Muscle layer of colon (tissue), 2 donors: ENCODE results near the gene AFF3.

Experiments used
- H3K27ac ChIP-seq: one replicate; pipeline ENCODE4 v1.7.0; 2013; ENCODE audit warnings: low read depth, mild to moderate bottlenecking, low read length, moderate library complexity
- H3K27me3 ChIP-seq, 2 donors: one replicate each; pipeline ENCODE4 v1.7.0; 2013; ENCODE audit warnings: low read length in 2 of 2, mild to moderate bottlenecking in 2 of 2; ENCODE audit not compliant: insufficient read depth in 2 of 2, control insufficient read depth in 1 of 2
- H3K36me3 ChIP-seq: one replicate; pipeline ENCODE4 v1.7.0; 2013; ENCODE audit warnings: mild to moderate bottlenecking, low read length; ENCODE audit not compliant: insufficient read depth
- H3K4me1 ChIP-seq: one replicate; pipeline ENCODE4 v1.7.0; 2013; ENCODE audit warnings: mild to moderate bottlenecking, low read length; ENCODE audit not compliant: insufficient read depth
- H3K4me3 ChIP-seq, 2 donors: one replicate each; pipeline ENCODE4 v1.7.0; 2013; ENCODE audit warnings: low read length in 2 of 2, low read depth in 1 of 2, mild to moderate bottlenecking in 1 of 2, moderate library complexity in 1 of 2
- H3K9ac ChIP-seq: one replicate; pipeline ENCODE4 v1.7.0; 2013; ENCODE audit warnings: low read length
- H3K9me3 ChIP-seq: one replicate; pipeline ENCODE4 v1.7.0; 2013; ENCODE audit warnings: mild to moderate bottlenecking, low read length
- donor health status: abdominal sarcoma.
- donor health status: Adenocarcinoma of cecum.

Gene AFF3

GRCh38 chr2:100143286-100143685 is 896 bp upstream of the AFF3 start:
- Histone ChIP-seq H3K36me3 (no peaks in the 10 kb centered on the region), H3K4me1 (no peaks in the 10 kb centered on the region), H3K4me3 (no peak overlapping the region), H3K9me3 (no peaks in the 10 kb centered on the region), H3K9ac (no peak overlapping the region), H3K27ac (no peak overlapping the region), H3K27me3 (no peaks in the 10 kb centered on the region)

- H3K9me3 ChIP-seq = no peaks in the 10 kb centered on the region
- H3K27me3 ChIP-seq = no peaks in the 10 kb centered on the region
- no peaks in the 10 kb centered on the region for H3K4me1 ChIP-seq
- H3K4me3 ChIP-seq = no peak overlapping the region
- no peaks in the 10 kb centered on the region for H3K36me3 ChIP-seq
- no peak overlapping the region for H3K27ac ChIP-seq
- H3K9ac ChIP-seq = no peak overlapping the region
These were observed 484 bp downstream of the AFF3 start for GRCh38 chr2:100141906-100142305.

- Histone ChIP-seq H3K9ac (no peak overlapping the region), H3K4me1 (no peaks in the 10 kb centered on the region), H3K9me3 (no peaks in the 10 kb centered on the region), H3K36me3 (no peaks in the 10 kb centered on the region), H3K27me3 (no peaks in the 10 kb centered on the region), H3K4me3 (no peak overlapping the region), H3K27ac (no peak overlapping the region)
These were observed 1.8 kb downstream of the AFF3 start for GRCh38 chr2:100140582-100140981.

GRCh38 chr2:100137866-100138570 is 4.4 kb downstream of the AFF3 start:
- Histone ChIP-seq H3K9me3 (no peaks in the 10 kb centered on the region), H3K27me3 (no peaks in the 10 kb centered on the region), H3K27ac (no peak overlapping the region), H3K4me1 (no peaks in the 10 kb centered on the region), H3K36me3 (no peaks in the 10 kb centered on the region), H3K9ac (no peak overlapping the region), H3K4me3 (no peak overlapping the region)

GRCh38 chr2:100137318-100137717 is 5.1 kb downstream of the AFF3 start:
- Histone ChIP-seq H3K27ac (no peak overlapping the region), H3K36me3 (no peaks in the 10 kb centered on the region), H3K9me3 (no peaks in the 10 kb centered on the region), H3K4me3 (no peak overlapping the region), H3K9ac (no peak overlapping the region), H3K4me1 (no peaks in the 10 kb centered on the region), H3K27me3 (no peaks in the 10 kb centered on the region)

- Histone ChIP-seq H3K4me3 (no peak overlapping the region), H3K4me1 (no peaks in the 10 kb centered on the region), H3K36me3 (no peaks in the 10 kb centered on the region), H3K27ac (no peak overlapping the region), H3K9me3 (no peaks in the 10 kb centered on the region), H3K9ac (no peak overlapping the region), H3K27me3 (no peaks in the 10 kb centered on the region)
These were observed 6.1 kb downstream of the AFF3 start for GRCh38 chr2:100136310-100136709.

GRCh38 chr2:100135415-100135814 is 7.0 kb downstream of the AFF3 start:
- Histone ChIP-seq H3K27ac (no peak overlapping the region), H3K4me3 (no peak overlapping the region), H3K36me3 (no peaks in the 10 kb centered on the region), H3K27me3 (no peaks in the 10 kb centered on the region), H3K4me1 (no peaks in the 10 kb centered on the region), H3K9ac (no peak overlapping the region), H3K9me3 (no peaks in the 10 kb centered on the region)

GRCh38 chr2:100130595-100131391 is 11.6 kb downstream of the AFF3 start:
- no peak overlapping the region for H3K27ac ChIP-seq
- peaks cover 6% of the 10 kb centered on the region for H3K4me1 ChIP-seq
- H3K9ac ChIP-seq = no peak overlapping the region
- no peaks in the 10 kb centered on the region for H3K27me3 ChIP-seq
- H3K9me3 ChIP-seq = no peaks in the 10 kb centered on the region
- no peaks in the 10 kb centered on the region for H3K36me3 ChIP-seq
- no peak overlapping the region for H3K4me3 ChIP-seq

- H3K27me3 ChIP-seq = no peaks in the 10 kb centered on the region
- no peak overlapping the region for H3K27ac ChIP-seq
- H3K4me3 ChIP-seq = no peak overlapping the region
- no peaks in the 10 kb centered on the region for H3K36me3 ChIP-seq
- peaks cover 6% of the 10 kb centered on the region for H3K4me1 ChIP-seq
- H3K9ac ChIP-seq = no peak overlapping the region
- no peaks in the 10 kb centered on the region for H3K9me3 ChIP-seq
These were observed 15.4 kb downstream of the AFF3 start for GRCh38 chr2:100126897-100127401.

- H3K36me3 ChIP-seq = no peaks in the 10 kb centered on the region
- H3K9ac ChIP-seq = no peak overlapping the region
- no peaks in the 10 kb centered on the region for H3K27me3 ChIP-seq
- peaks cover 6% of the 10 kb centered on the region for H3K4me1 ChIP-seq
- H3K27ac ChIP-seq = no peak overlapping the region
- H3K9me3 ChIP-seq = no peaks in the 10 kb centered on the region
- no peak overlapping the region for H3K4me3 ChIP-seq
These were observed 16.2 kb downstream of the AFF3 start for GRCh38 chr2:100126201-100126600.

- peaks cover 6% of the 10 kb centered on the region for H3K4me1 ChIP-seq
- no peak overlapping the region for H3K9ac ChIP-seq
- no peaks in the 10 kb centered on the region for H3K36me3 ChIP-seq
- H3K9me3 ChIP-seq = no peaks in the 10 kb centered on the region
- no peak overlapping the region for H3K27ac ChIP-seq
- H3K27me3 ChIP-seq = no peaks in the 10 kb centered on the region
- no peak overlapping the region for H3K4me3 ChIP-seq
These were observed 16.8 kb downstream of the AFF3 start for GRCh38 chr2:100125626-100126025.
